ENCODE results near the gene NIPBL.

GRCh38 chr5:37071901-37072581 is 195.5 kb downstream of the NIPBL start:
- TF ChIP-seq, protein P1, sequence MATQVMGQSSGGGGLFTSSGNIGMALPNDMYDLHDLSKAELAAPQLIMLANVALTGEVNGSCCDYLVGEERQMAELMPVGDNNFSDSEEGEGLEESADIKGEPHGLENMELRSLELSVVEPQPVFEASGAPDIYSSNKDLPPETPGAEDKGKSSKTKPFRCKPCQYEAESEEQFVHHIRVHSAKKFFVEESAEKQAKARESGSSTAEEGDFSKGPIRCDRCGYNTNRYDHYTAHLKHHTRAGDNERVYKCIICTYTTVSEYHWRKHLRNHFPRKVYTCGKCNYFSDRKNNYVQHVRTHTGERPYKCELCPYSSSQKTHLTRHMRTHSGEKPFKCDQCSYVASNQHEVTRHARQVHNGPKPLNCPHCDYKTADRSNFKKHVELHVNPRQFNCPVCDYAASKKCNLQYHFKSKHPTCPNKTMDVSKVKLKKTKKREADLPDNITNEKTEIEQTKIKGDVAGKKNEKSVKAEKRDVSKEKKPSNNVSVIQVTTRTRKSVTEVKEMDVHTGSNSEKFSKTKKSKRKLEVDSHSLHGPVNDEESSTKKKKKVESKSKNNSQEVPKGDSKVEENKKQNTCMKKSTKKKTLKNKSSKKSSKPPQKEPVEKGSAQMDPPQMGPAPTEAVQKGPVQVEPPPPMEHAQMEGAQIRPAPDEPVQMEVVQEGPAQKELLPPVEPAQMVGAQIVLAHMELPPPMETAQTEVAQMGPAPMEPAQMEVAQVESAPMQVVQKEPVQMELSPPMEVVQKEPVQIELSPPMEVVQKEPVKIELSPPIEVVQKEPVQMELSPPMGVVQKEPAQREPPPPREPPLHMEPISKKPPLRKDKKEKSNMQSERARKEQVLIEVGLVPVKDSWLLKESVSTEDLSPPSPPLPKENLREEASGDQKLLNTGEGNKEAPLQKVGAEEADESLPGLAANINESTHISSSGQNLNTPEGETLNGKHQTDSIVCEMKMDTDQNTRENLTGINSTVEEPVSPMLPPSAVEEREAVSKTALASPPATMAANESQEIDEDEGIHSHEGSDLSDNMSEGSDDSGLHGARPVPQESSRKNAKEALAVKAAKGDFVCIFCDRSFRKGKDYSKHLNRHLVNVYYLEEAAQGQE (IDR thresholded peaks at IDR 0.05; ENCODE audit: low read depth), result no peak
- TF ChIP-seq, protein P2, sequence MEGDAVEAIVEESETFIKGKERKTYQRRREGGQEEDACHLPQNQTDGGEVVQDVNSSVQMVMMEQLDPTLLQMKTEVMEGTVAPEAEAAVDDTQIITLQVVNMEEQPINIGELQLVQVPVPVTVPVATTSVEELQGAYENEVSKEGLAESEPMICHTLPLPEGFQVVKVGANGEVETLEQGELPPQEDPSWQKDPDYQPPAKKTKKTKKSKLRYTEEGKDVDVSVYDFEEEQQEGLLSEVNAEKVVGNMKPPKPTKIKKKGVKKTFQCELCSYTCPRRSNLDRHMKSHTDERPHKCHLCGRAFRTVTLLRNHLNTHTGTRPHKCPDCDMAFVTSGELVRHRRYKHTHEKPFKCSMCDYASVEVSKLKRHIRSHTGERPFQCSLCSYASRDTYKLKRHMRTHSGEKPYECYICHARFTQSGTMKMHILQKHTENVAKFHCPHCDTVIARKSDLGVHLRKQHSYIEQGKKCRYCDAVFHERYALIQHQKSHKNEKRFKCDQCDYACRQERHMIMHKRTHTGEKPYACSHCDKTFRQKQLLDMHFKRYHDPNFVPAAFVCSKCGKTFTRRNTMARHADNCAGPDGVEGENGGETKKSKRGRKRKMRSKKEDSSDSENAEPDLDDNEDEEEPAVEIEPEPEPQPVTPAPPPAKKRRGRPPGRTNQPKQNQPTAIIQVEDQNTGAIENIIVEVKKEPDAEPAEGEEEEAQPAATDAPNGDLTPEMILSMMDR (IDR thresholded peaks at IDR 0.05 in 2 of 3, conservative IDR thresholded peaks at IDR 0.05 in 1 of 3; ENCODE audit: borderline replicate concordance in 1 of 3, insufficient read depth in 1 of 3, low read depth in 2 of 3, low read length in 2 of 3), result no peak
- TF ChIP-seq ATF3 (IDR thresholded peaks at IDR 0.05) (no peak), EZH2phosphoT487 (IDR thresholded peaks at IDR 0.05; ENCODE audit: borderline replicate concordance) (no peak), EZH2 (IDR thresholded peaks at IDR 0.05) (no peak)
